GM12878 (cell line): ENCODE results near the gene UST. TPM values are rescaled to one million over a fixed set of nuclear protein-coding genes. Genes with fewer than 3 reads are reported as not detected.
A peak's percentile ranks its signal among the peaks of the same experiment; 100 is the strongest.

ENCODE experiments used
- ATAC-seq: fragments of 200-7000 bp; cut with Tn5 transposase; 3 replicates; pipeline ENCODE4 v1.9.1; 2020; ENCODE audit warnings: mild to moderate bottlenecking, moderate library complexity
- BruUV-seq: library from RNA; stranded (reverse); fragments of 400-500 nt; replicated peaks from 2 replicates; lab custom pipeline; 2021; lab: Mats Ljungman, UMichigan
- CTCF ChIA-PET: fragments of 300-600 bp; sonication (Branson Sonifier 250); formaldehyde crosslinking; extraction: SDS; loops from one replicate; lab custom pipeline; 2021; ENCODE audit warnings: inconsistent platforms; lab: Yijun Ruan, JAX
- POLR2A ChIA-PET: fragments of 350-600 bp; formaldehyde crosslinking; extraction: SDS; loops from one replicate; lab custom pipeline; 2021; ENCODE audit warnings: inconsistent platforms; lab: Charles Lee
- RAD21 ChIA-PET: fragments of 300-600 bp; sonication (Branson Sonifier 250); formaldehyde crosslinking; loops from one replicate; lab custom pipeline; 2023; ENCODE audit warnings: antibody characterized with exemption; ENCODE audit not compliant: unreplicated experiment; lab: Charles Lee
- SMC1A ChIA-PET: fragments of 300-600 bp; sonication (Branson Sonifier 250); formaldehyde crosslinking; loops from one replicate; lab custom pipeline; 2023; ENCODE audit not compliant: unreplicated experiment, uncharacterized antibody; lab: Charles Lee
- DNase-seq: peaks from one replicate; pipeline ENCODE4 v3.0.0-alpha.2; 2011; ENCODE audit warnings: low read depth, low spot score
- FAIRE-seq: peaks from 3 replicates; lab custom pipeline; 2011; peaks lifted over from hg19 to GRCh38; lab: Jason Lieb, UNC
- H2AFZ ChIP-seq: 2 replicates; pipeline ENCODE4 v1.6.0; 2011; ENCODE audit warnings: low read depth, low read length, control low read depth; ENCODE audit not compliant: control insufficient read depth
- H3K27ac ChIP-seq: 2 replicates; pipeline ENCODE4 v1.5.1; 2011; ENCODE audit warnings: control low read depth; ENCODE audit not compliant: control insufficient read depth, insufficient read depth
- H3K27me3 ChIP-seq, 2 experiments: replicated peaks in 1 of 2; 2 replicates each; pipeline versions ENCODE4 v1.6.0 to v1.6.1; 2011; ENCODE audit warnings: low read length in 1 of 2; ENCODE audit not compliant: control insufficient read depth in 2 of 2, insufficient read depth in 2 of 2
- H3K36me3 ChIP-seq, 2 experiments: 2 replicates each; pipeline ENCODE4 v1.5.1; 2011; ENCODE audit warnings: low read length in 1 of 2; ENCODE audit not compliant: control insufficient read depth in 2 of 2, insufficient read depth in 2 of 2
- H3K4me1 ChIP-seq: 2 replicates; pipeline ENCODE4 v1.6.1; 2011; ENCODE audit warnings: mild to moderate bottlenecking, low read length, moderate library complexity, mixed read lengths; ENCODE audit not compliant: control insufficient read depth, insufficient read depth
- H3K4me2 ChIP-seq: 2 replicates; pipeline ENCODE4 v1.6.0; 2011; ENCODE audit warnings: control low read depth; ENCODE audit not compliant: control insufficient read depth, insufficient read depth
- H3K4me3 ChIP-seq: fragments of 200-600 bp; sonication (generic); 2 replicates; pipeline ENCODE4 v1.5.1; 2016
- H3K79me2 ChIP-seq: 2 replicates; pipeline ENCODE4 v1.6.0; 2011; ENCODE audit warnings: low read length; ENCODE audit not compliant: control insufficient read depth, insufficient read depth
- H3K9ac ChIP-seq: 2 replicates; pipeline ENCODE4 v1.8.0; 2011; ENCODE audit warnings: low read length, control low read depth, mixed read lengths; ENCODE audit not compliant: control insufficient read depth, insufficient read depth
- H3K9me3 ChIP-seq: replicated peaks from 3 replicates; pipeline ENCODE4 v1.5.1; 2011; ENCODE audit warnings: mild to moderate bottlenecking, low read length; ENCODE audit not compliant: control insufficient read depth, insufficient read depth
- H4K20me1 ChIP-seq: 2 replicates; pipeline ENCODE4 v1.6.0; 2011; ENCODE audit not compliant: control insufficient read depth, insufficient read depth
- CHD1 ChIP-seq: IDR thresholded peaks from 2 replicates; pipeline ENCODE4 v1.6.1; 2012; ENCODE audit warnings: low read depth, low read length, improper control_type of control experiment
- CREM ChIP-seq: IDR thresholded peaks from 2 replicates; pipeline ENCODE4 v1.6.1; 2014; ENCODE audit warnings: antibody characterized with exemption, low read depth
- EGR1 ChIP-seq, 2 experiments: IDR thresholded peaks; 1 replicate in 1 of 2; 2 replicates in 1 of 2; pipeline ENCODE4 v1.6.1; 2011 to 2012; ENCODE audit warnings: low read depth in 2 of 2, low read length in 2 of 2, borderline replicate concordance in 1 of 2, mild to moderate bottlenecking in 1 of 2, moderate library complexity in 1 of 2
- RELB ChIP-seq: fragments of 450-650 bp; IDR thresholded peaks from 2 replicates; pipeline ENCODE4 v1.6.1; 2017; ENCODE audit warnings: low read depth, mild to moderate bottlenecking, moderate library complexity
- SMARCA5 ChIP-seq: fragments of 450-650 bp; IDR thresholded peaks from 2 replicates; pipeline ENCODE4 v1.6.1; 2017; ENCODE audit warnings: mild to moderate bottlenecking
- STAT1 ChIP-seq: fragments of 450-650 bp; conservative IDR thresholded peaks from 2 replicates; pipeline ENCODE4 v1.6.1; 2014; ENCODE audit warnings: antibody characterized with exemption, mild to moderate bottlenecking
- TBL1XR1 ChIP-seq: IDR thresholded peaks from 2 replicates; pipeline ENCODE4 v1.6.1; 2012; ENCODE audit warnings: low read depth, low read length, improper control_type of control experiment
- TCF12 ChIP-seq: IDR thresholded peaks from 2 replicates; pipeline ENCODE4 v1.6.1; 2011; ENCODE audit warnings: low read depth, mild to moderate bottlenecking, low read length
- TCF7 ChIP-seq: IDR thresholded peaks from 2 replicates; pipeline ENCODE4 v1.6.1; 2014; ENCODE audit warnings: antibody characterized with exemption, borderline replicate concordance
- ZNF217 ChIP-seq: fragments of 450-650 bp; IDR thresholded peaks from 2 replicates; pipeline ENCODE4 v1.6.1; 2017; ENCODE audit warnings: antibody characterized with exemption, mild to moderate bottlenecking
- WGBS: methylation state at CpG from one replicate; pipeline ENCODE4 v1.1.6; 2016; ENCODE audit warnings: low lambda C conversion rate; ENCODE audit not compliant: insufficient replicate concordance, insufficient coverage; ENCODE audit errors: missing lambda C conversion rate; 5-methylcytosine and 5-hydroxymethylcytosine counted together
- in situ Hi-C: fragments of 300-500 bp; cut with MboI; formaldehyde crosslinking; loops from 9 replicates; pipeline ENCODE4 v1.14.3; 2018; ENCODE audit warnings: mixed read lengths
- intact Hi-C: fragments of 100-400 bp; cut with micrococcal nuclease; formaldehyde crosslinking; loops from one replicate; pipeline ENCODE4 v1.14.2; 2022; ENCODE audit not compliant: unreplicated experiment
- polyA plus RNA-seq, 11 experiments: library from polyadenylated mRNA; depleted of rRNA in 4 of 11; unstranded in 6 of 11; stranded (reverse) in 5 of 11; fragments of >200 nt; fragmentation: Nextera tagmentation in 4 of 11; fragmentation: Illumina TruSeq in 1 of 11; extraction: Ambion mirVana in 4 of 11; extraction: Trizol in 1 of 11; gene quantifications; 1 replicate in 1 of 11; 2 replicates in 10 of 11; pipeline versions ENCODE4 v1.2.1 to v1.2.3, GENCODE V29; 2011 to 2016; ENCODE audit warnings: inconsistent platforms in 2 of 11, missing spikeins in 2 of 11, low read depth in 1 of 11
- total RNA-seq, 4 experiments: library from RNA; depleted of rRNA in 3 of 4; stranded (reverse); fragments of >200 nt in 3 of 4; fragmentation: Illumina TruSeq in 1 of 4; extraction: Trizol in 1 of 4; gene quantifications; 2 replicates each; pipeline versions ENCODE4 v1.2.1 to v1.2.3, GENCODE V29; 2013 to 2021
- TF ChIP-seq, protein P1 (sequence below): fragments of 450-650 bp; IDR thresholded peaks from 2 replicates; pipeline ENCODE4 v1.6.1; 2014; ENCODE audit warnings: mild to moderate bottlenecking
- TF ChIP-seq, protein P2 (sequence below), 3 experiments: IDR thresholded peaks in 2 of 3; conservative IDR thresholded peaks in 1 of 3; 2 replicates each; pipeline ENCODE4 v1.5.1; 2011; ENCODE audit warnings: low read depth in 3 of 3, low read length in 3 of 3, mild to moderate bottlenecking in 3 of 3, control low read depth in 2 of 3, moderate library complexity in 2 of 3, inconsistent platforms in 1 of 3, mixed read lengths in 1 of 3; ENCODE audit not compliant: control insufficient read depth in 2 of 3, insufficient read depth in 1 of 3; ENCODE audit errors: extremely low read depth in 1 of 3
- TF ChIP-seq, protein P3 (sequence below): IDR thresholded peaks from 2 replicates; pipeline ENCODE4 v1.6.1; 2012; ENCODE audit warnings: low read depth, low read length, improper control_type of control experiment

UST gene
- total and polyA plus RNA-seq, 10 of the 15 experiments (the other 5 are each of a cell fraction or from before 2014, with no cell fraction given), result 0.74 to 43.3 (median 2.2) TPM

GRCh38 chr6:148987982-148988381 is 241.2 kb downstream of the UST start:
- Histone ChIP-seq H2AFZ (no peak overlapping the region), H3K4me1 (no peaks in the 10 kb centered on the region), H3K36me3 (no peaks in the 10 kb centered on the region), H3K9ac (no peak overlapping the region), H3K27ac (no peak overlapping the region), H3K4me3 (no peak overlapping the region), H3K9me3 (no peaks in the 10 kb centered on the region), H3K79me2 (no peaks in the 10 kb centered on the region), H3K4me2 (no peak overlapping the region), H4K20me1 (no peaks in the 10 kb centered on the region), H3K27me3 (peaks cover 0 to 2% of the 10 kb centered on the region in 2 experiments; a peak in 1 of 4 replicates)
- no peak for TF ChIP-seq TCF12
- TF ChIP-seq, protein P1, sequence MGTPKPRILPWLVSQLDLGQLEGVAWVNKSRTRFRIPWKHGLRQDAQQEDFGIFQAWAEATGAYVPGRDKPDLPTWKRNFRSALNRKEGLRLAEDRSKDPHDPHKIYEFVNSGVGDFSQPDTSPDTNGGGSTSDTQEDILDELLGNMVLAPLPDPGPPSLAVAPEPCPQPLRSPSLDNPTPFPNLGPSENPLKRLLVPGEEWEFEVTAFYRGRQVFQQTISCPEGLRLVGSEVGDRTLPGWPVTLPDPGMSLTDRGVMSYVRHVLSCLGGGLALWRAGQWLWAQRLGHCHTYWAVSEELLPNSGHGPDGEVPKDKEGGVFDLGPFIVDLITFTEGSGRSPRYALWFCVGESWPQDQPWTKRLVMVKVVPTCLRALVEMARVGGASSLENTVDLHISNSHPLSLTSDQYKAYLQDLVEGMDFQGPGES, result no peak
- no peak for TF ChIP-seq SMARCA5
- TF ChIP-seq, protein P2, sequence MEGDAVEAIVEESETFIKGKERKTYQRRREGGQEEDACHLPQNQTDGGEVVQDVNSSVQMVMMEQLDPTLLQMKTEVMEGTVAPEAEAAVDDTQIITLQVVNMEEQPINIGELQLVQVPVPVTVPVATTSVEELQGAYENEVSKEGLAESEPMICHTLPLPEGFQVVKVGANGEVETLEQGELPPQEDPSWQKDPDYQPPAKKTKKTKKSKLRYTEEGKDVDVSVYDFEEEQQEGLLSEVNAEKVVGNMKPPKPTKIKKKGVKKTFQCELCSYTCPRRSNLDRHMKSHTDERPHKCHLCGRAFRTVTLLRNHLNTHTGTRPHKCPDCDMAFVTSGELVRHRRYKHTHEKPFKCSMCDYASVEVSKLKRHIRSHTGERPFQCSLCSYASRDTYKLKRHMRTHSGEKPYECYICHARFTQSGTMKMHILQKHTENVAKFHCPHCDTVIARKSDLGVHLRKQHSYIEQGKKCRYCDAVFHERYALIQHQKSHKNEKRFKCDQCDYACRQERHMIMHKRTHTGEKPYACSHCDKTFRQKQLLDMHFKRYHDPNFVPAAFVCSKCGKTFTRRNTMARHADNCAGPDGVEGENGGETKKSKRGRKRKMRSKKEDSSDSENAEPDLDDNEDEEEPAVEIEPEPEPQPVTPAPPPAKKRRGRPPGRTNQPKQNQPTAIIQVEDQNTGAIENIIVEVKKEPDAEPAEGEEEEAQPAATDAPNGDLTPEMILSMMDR (IDR thresholded peaks at IDR 0.05 in 2 of 3, conservative IDR thresholded peaks at IDR 0.05 in 1 of 3; ENCODE audit: control insufficient read depth in 2 of 3, extremely low read depth in 1 of 3, insufficient read depth in 1 of 3, low read depth in 3 of 3, low read length in 3 of 3), result no peak
- no peak for TF ChIP-seq CREM
- TF ChIP-seq EGR1 (IDR thresholded peaks at IDR 0.05; ENCODE audit: borderline replicate concordance in 1 of 2, low read depth in 2 of 2, low read length in 2 of 2), result no peak
- TF ChIP-seq, protein P3, sequence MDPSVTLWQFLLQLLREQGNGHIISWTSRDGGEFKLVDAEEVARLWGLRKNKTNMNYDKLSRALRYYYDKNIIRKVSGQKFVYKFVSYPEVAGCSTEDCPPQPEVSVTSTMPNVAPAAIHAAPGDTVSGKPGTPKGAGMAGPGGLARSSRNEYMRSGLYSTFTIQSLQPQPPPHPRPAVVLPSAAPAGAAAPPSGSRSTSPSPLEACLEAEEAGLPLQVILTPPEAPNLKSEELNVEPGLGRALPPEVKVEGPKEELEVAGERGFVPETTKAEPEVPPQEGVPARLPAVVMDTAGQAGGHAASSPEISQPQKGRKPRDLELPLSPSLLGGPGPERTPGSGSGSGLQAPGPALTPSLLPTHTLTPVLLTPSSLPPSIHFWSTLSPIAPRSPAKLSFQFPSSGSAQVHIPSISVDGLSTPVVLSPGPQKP, result no peak
- no peak for TF ChIP-seq ZNF217
- no peak for TF ChIP-seq TBL1XR1
- no peak for TF ChIP-seq CHD1
- TF ChIP-seq STAT1, result no peak
- TF ChIP-seq TCF7, result no peak
- TF ChIP-seq RELB, result no peak
- DNase-seq, result no peak
- intact Hi-C loops, result no loop called here
- 28% methylated on average over 3 of the region's 3 CpGs for WGBS
- no peak for FAIRE-seq
- peak; percentile 63 for ATAC-seq
- SMC1A ChIA-PET, result interaction anchor here (0.6 to 0.9 kb wide), 2 partner anchors 147 to 410 kb away, joined by 3 to 5 read pairs; no protein-coding TSS in a partner anchor
- RAD21 ChIA-PET, result interaction anchor here (1.0 kb wide), 1 partner anchor 444 kb away, joined by 4 read pairs; no protein-coding TSS in a partner anchor
- in situ Hi-C loops, result no loop called here
- POLR2A ChIA-PET, result no interaction called here
- CTCF ChIA-PET, result no interaction called here
- no TSS peak for BruUV-seq
